GM18861 (cell line): Measurements from ENCODE around the gene TNFAIP3.
"Not testable (repeated sequence)": the region's sequence is repeated elsewhere in the genome, so short reads cannot be mapped to it uniquely, and the experiment has no call there.

Source experiments
- ATAC-seq: cut with Tn5 transposase; IDR thresholded peaks from one replicate; pipeline ENCODE4 v1.9.1; 2021; ENCODE audit not compliant: unreplicated experiment

TNFAIP3 gene

DNA sequence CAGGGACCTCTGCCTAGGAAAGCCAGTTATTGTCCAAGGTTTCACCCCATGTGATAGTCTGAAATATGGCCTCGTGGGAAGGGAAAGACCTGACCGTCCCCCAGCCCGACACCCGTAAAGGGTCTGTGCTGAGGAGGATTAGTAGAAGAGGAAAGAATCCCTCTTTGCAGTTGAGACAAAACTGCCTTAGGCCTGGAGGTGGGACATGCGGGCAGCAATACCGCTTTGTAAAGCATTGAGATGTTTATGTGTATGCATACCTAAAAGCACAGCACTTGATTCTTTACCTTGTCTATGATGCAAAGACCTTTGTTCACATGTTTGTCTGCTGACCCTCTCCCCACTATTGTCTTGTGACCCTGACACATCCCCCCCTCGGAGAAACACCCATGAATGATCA lies 22.3 kb upstream of the TNFAIP3 start:
- not testable (repeated sequence) for ATAC-seq

DNA sequence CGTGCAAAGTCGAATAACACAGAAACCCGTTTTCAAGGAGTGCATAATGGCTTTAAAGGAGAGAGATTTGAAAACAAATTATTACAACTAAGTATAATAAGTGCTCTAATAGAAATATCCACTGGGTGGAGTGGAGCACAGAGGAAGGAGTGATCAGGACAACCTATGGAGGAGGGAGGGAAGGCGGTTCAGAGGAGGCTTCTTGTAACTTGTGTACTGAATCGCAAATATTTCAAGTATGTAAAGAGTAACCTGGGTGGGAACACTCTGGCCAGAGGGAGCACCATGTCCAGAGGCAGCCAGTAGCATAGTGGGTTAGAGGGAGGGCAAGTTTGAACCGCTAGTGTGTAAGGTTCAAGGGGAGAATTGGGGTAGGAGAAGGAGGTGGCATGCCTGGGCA lies 21.6 kb upstream of the TNFAIP3 start:
- no peak for ATAC-seq

DNA sequence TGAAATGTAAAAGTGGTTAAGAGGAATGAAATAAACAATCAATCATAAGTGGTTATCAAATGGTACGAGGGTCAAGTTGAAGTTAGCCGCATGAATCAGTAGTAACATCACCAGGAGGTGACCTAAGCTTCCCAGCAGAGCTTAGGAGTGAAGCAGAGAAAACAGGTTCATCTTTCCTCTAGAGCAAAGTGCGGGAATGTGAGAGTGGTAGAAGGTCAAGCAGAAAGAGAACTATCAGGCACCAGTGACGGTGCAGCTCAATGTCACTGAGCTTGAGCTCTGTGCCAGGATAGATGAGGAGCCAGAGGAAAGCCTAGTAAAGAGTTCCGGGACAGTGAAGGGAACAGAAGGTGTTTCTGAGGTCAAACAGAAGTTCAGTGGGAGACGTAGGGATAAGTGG lies 20.8 kb upstream of the TNFAIP3 start:
- no peak for ATAC-seq

DNA sequence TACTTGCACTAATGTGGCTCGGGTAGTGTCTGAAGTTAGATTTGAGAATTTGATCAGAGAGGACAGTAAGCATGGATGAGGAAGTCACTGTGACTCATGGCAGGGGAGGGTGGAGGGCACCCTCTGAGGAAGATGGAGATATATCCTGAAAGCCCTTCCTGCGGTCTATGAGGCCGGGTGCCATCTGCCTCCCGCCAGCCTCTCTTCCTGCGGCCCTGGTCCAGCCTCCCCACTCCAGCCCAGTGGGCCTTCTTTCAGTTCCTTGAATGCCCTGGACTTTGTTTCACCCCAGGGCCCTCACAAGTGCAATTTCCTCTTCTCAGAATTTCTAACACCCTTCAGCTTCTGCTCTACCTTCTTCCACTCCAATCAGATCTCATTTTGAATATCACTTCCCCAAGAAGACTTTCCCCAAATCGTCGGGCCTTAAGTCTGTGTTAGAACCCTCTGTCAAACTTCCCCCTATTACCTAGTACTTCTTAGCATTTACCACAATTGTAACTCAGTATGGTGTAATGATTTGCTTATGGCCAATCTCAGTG lies 20.2 kb upstream of the TNFAIP3 start:
- ATAC-seq, result no peak

DNA sequence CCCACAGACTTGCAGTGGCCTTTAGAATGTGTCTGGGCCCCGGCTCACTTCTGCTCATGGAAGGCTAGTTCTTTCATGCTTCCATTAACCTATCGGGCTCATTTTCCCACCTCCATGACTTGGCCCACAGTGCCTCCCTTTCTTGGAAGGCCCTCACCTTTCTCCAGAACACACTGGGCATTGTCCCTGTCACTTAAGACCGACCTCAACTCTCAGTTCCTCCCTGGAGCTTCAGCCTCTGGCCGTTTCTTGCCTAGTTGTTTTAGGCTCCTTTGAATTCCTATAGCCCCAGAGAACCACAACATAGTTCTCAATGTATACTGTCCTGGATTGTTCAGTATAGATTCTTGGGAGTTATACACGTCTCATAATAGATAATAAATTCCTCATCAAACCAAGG lies 19.3 kb upstream of the TNFAIP3 start:
- ATAC-seq, result no peak

DNA sequence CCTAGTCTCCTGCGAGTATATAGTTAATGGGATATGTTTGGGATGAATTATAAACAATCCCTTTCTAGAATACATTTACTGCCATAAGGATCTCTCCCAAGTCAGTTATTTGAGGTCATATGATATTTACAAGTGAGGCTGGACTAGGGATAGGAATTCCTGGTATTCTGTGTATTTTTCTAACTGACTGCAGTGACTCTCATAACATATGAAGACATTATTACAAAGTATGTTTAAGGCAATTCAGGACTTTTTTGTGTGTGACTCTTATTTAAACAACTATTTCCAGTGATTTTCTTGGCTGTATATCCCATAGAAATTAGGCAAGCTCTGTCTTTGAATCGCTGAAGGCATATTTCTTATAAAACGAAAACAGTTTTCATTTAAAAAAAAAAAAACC lies 18.4 kb upstream of the TNFAIP3 start:
- no peak for ATAC-seq

DNA sequence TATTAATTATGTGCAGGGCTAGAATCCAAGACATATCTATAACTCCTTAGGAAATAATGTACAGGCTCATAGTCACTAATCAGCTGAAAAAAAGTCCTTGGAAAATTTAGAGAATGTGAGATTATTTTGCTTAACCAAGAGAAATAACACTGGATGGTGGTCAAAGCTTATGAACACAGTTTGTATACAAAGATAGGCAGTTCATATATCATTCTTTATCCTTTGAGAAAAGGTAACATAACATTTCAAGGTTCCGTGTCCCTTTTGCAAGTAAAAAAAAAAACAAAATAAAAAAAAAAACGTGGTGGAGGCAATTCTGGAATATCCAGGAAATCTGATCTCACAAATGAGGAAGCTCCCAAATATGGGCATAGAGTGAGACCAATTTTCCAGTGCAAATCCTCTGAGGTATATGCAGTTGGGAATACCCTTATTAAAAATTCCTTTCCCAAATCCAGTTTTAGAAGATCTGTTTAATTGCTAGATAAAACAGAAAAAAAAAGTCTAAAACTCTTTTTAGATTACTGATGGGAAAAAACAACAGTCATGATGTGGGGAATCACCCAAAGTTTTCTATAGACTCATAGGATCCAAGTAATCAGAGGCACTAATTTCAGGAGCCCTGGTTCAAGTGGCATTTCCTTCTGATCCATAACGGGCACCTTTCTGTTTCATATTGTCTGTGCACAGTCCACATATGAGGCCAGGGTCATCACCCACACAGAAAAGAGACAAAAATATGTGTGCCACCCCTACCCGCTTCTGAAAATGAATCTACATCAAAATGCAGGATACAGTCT lies 17.7 kb upstream of the TNFAIP3 start:
- ATAC-seq, result no peak

DNA sequence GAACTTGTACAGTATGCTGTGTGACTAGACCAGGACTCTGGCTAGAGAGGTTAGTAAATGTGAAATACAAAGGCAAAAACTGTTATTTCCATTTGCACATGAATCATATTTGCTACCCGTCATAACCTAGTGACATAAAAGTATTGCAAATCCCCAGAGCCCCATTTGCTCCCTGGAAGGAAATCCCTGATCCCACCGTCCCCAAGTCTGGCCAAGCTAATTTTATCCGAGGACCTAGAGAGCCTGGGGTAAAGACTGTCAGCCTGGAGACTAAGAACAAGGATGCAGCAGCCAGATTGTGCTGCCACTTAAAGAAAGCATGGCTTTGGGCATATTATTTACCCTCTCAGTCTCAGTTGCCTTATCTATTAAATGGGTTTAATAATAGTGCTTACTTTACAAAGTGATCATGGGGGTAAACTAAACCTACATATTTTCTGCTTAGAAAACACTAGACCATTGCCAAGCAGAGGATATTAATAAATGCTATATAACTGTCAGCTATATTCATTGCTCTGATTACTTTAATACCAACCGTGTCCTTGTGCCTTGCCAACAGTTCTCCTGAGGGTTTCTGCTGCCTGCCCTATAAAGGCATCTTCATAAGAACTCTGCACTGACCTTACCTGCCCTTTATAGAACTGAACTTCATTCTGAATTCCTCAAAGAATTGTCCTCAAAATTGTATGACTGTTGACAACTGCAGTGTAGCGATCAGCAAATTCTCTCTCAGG lies 16.9 kb upstream of the TNFAIP3 start:
- ATAC-seq, result no peak

DNA sequence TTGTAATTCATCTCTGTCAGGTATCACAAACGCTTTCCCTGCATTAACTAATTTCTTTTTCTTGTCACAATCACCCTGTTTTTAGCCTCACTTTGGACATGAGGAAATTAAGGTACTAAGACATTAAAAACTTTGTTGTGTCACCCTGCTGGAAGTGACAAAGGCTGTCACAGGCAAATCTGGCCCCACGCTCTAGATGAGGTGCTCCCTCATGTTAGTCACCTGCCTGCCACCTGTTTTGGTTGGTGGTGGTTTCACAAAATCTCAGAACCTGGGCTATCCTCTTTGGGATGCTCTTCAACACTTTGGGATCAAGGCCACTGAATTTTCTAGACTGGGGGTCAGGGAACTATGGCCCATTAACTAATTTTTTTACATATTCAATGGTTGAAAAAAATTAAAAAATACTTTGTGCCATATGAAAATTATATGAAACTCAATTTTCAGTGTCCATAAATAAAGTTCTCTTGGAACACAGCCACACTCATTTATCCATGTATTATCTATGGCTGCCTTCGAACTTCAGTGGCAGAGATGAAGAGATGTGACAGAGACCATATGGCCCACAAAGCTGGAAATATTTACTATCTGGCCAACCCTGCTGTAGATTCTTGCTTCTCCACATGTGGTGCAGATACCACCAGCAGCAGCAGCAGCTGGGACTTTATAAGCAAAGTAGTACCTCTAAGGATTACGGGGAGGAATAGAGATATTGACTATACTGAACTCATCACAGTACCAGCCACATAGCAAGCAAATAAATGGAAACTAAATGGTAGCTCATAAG lies 16.1 kb upstream of the TNFAIP3 start:
- ATAC-seq, result no peak

DNA sequence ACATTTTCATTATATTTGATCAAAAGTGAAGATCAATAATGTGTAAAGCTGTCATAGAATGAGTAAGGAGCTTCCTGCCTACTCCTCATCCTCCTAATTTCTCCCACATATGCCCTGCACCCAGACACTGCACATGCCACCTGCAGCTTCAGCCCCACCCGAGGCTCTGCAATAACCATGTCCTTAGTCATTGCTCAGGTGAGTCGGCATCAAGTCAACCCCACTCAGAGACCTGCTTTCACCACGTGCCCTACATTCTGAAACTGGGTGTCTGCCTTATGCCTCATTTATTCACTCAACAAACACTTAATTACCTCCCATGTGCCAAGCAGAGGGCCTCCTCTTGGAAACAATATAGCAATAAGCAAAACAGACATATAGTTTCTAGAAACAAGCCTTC lies 15.4 kb upstream of the TNFAIP3 start:
- ATAC-seq, result no peak

DNA sequence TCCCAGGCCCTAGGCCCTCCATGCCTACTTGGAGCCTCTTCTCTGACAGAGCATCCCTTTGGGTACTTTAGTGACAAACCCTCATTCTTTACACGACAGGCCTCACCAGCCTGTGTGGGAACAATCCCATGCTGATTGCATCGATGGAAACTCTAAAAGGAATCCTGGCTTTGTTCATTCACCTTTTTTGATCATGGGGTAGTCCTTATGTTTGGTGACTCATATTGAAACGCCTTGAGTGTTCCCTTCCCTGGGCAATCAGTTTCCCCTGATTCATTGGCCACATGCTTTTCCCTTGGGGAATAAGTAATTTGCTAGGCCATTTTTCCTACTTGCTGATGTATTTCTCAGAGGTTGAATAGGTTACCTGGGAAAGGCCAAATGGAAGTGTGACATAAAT lies 14.7 kb upstream of the TNFAIP3 start:
- ATAC-seq, result no peak

DNA sequence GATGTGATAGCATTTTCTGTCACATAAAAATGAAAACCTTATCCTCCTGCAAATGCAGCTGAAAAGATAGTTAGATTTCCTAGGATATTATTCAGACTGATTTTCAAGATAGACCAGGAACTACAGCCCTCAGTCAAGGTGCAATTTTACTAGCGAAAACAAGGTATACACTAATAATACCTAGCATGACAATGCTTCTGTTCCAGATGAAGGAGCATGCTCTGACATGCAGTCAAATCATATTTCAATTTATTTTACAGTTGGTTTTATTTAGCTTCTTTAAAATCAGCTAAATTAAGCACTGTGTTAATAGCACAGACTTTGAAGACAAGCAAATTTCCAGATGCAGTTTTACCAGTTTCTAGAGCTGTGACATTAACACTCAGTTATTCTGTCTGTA lies 14.2 kb upstream of the TNFAIP3 start:
- ATAC-seq, result no peak

DNA sequence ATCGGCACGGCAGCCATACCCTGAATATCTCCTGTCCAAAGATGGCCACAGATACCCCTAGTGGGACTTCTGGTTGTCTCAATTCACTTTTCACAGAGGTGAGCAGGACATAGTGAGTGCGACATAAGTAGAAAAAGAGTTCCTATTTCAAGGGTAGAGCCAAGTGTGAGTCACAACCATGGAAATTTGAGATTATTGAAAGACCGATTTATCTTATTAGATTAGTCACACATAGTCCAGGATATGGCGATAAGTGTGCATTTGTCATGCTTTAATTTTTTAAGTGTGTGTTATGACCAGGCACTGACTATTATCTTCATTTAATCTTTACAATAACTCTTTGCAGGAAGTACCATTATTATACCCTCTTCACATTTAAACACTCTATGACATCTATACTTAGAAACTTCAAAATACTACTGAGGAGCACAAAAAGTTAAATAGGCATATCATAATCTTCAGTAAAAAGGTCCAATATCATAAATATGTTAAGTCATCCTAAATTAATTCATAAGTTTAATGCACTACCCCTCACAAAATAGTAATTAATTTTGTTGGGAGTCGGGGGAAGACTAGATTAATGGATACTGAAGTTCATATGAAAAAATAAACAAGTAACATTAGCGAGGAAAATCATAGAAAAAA lies 13.4 kb upstream of the TNFAIP3 start:
- ATAC-seq, result no peak

DNA sequence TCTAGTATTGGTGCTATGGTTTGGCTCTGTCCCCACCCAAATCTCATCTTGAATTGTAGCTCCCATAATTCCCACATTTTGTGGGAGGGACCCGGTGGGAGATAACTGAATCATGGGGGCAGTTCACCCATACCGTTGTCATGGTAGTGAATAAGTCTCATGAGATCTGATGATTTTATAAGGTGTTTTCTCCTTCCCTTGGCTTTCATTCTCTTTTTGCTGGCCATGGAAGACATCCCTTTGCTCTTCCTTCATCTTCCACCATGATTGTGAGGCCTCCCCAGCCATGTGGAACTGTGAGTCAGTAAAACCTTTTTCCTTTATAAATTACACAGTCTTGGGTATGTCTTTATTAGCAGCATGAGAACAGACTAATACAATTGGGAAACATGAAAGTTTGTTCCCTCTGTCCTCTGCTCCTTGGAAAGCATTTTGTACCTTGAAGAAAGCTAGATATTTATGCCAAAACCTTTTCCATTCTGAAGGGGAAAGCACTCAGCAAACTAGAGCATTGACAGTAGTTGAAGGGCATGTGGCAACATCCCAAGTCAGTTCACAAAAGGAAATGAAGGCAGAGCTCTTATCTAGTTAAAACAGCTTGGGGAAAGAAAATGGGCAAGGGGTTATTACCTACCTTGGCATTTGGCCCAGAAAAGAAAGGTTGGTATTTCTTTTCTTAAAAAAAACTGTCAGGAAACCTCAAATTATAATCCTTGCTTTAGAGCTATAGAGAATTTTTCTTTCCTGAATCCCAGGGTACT lies 10.7 kb upstream of the TNFAIP3 start:
- ATAC-seq, result no peak

DNA sequence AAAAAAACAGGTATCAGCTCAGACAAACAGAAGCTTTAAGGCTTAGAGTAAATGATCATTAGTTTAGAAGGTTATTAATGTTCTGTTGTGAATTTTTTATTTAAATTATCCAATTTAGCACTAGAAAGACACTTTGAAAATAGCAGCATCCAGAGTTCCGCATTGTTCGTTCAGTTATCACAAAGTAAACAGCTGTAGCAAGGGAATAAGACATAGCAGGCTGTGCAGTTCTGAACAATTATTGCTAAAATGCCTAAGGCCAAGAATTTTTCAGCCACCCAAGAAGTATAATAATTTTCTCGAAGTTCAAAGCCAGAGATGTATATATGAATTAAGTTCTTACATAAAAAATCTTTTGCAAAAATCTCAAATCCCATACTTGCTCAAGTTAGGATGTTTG lies 8.0 kb upstream of the TNFAIP3 start:
- ATAC-seq, result no peak

DNA sequence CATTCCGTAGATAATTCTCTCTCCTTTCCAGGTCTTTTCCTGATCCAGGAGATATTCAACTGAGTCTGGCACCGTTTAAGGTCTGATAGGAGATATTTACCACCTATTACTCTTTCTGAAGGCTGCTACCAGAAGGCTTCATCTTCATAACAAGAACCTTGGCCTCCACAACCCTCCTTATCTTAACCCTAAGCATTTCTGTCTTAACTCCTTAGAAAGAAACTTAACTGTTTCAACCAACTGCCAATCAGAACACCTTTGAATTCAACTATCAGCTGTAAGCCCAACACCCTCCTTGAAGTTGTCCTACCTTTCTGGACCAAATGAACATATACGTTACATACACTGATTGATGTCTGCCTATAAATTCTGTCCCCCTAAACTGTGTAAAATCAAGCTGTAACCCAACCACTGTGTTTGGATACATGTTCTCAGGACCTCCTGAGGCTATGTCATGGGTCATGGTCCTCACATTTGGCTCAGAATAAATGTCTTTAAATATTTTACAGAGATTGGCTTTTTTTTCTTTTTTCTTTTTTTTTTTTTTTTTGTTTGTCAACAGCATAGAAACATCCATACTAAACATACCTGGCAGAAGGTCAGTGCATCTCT lies 6.6 kb upstream of the TNFAIP3 start:
- no peak for ATAC-seq

DNA sequence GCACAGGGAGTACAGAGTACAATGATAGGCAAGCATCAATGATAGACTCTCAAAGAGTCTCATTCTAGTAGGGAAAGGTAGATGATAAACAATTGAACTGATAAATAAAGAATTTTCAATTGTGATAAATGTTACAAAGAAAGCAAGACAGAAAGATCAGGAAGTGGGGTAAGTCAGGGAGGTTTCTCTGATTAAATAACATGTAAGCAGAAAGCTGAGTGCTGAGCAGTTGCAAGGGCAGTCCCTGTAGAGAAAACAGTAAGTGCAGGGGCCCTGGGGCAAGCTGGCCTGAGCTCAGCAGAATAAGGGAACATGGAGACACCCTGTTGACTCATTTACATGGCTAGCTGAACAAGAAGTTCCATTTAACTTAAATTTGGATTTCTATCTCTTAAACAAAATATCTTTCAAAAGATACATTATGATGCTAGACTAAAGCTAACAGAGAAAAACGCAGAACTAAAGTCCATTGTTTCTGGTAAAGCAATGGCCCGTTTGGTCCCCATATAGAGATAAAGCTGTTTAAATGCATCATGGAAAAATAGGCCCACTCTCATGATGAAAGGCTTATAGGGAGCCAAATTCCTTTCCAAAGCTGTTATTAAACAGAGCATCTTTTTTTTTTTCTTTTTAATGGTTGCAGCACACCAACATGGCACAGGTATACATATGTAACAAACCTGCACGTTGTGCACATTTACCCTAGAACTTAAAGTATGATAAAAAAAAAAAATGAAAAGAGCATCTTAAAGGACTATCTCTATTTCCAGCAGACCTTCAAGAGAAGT lies 5.3 kb upstream of the TNFAIP3 start:
- ATAC-seq, result no peak

DNA sequence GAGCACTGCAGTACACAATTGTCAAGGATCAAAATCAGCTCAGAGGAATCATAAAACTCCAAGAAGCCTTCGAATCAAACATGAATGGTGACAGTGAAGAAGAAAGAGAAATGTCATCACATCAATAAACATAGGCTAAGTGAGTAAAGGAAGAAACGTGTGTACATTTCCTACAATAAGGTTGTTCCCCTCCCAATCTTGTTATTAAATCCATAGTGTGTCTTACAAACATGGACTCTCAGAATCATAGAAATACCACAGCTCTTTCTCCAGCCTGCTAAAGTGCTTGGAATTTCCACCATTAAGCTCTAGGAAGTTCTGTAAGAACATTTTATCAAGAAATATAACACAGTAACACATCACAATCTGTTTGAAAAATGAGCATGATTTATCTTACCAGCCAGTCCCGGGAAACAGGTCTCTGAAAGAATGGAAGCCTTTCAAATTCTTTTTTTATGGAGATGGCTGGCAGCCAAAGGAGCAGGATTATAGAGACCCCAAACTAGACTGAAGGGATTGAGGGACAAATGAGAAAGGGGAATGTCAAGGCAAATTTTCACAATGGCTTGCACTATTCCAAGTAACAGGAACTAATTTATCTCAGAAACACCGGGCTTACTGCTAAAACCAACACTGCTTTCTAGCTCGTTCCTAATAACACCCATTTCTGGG lies 4.5 kb upstream of the TNFAIP3 start:
- no peak for ATAC-seq
